ENCODE measurements around the gene GPR173. TPM values are rescaled to one million over a fixed set of nuclear protein-coding genes. Genes with fewer than 3 reads are reported as not detected.

Gene GPR173
- total RNA-seq, 2 experiments from 2014 or later, result 5.4 to 8.7 TPM

DNA sequence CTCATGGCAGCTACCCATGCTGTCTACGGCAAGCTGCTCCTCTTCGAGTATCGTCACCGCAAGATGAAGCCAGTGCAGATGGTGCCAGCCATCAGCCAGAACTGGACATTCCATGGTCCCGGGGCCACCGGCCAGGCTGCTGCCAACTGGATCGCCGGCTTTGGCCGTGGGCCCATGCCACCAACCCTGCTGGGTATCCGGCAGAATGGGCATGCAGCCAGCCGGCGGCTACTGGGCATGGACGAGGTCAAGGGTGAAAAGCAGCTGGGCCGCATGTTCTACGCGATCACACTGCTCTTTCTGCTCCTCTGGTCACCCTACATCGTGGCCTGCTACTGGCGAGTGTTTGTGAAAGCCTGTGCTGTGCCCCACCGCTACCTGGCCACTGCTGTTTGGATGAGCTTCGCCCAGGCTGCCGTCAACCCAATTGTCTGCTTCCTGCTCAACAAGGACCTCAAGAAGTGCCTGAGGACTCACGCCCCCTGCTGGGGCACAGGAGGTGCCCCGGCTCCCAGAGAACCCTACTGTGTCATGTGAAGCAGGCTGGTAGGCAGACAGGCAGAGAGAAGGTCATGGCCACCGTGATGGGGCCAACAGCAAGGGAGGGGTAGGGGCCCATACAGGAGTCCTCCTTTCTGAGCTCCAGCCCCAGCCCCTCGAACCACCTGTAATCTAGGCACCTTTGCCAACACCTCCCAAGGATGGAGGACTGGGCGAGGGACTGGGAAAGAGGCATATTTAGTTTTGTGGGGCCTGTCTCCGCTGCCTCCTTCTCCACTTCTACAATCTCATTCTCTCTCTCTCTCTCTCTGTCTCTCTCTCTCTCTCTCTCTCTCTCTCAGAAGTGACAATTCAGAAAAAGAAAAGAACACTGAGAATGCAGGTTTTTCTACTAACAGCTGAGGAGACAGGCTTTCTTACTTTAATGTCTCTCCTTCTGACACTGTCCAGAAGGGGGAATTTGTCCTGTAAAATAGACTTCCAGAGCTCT is 28.9 kb downstream of the GPR173 start:
- H4K20me1 ChIP-seq (ENCODE audit: insufficient read depth, low read length), result no peaks in the 10 kb centered on the region
- H3K4me3 ChIP-seq (ENCODE audit: low read depth, low read length, poor library complexity, severe bottlenecking), result no peak overlapping the region
- DNase-seq (ENCODE audit: low spot score), result no peak
- no peak for TF ChIP-seq EZH2phosphoT487 (IDR thresholded peaks at IDR 0.05; ENCODE audit: borderline replicate concordance, low read depth, low read length)
- TF ChIP-seq, protein P1, sequence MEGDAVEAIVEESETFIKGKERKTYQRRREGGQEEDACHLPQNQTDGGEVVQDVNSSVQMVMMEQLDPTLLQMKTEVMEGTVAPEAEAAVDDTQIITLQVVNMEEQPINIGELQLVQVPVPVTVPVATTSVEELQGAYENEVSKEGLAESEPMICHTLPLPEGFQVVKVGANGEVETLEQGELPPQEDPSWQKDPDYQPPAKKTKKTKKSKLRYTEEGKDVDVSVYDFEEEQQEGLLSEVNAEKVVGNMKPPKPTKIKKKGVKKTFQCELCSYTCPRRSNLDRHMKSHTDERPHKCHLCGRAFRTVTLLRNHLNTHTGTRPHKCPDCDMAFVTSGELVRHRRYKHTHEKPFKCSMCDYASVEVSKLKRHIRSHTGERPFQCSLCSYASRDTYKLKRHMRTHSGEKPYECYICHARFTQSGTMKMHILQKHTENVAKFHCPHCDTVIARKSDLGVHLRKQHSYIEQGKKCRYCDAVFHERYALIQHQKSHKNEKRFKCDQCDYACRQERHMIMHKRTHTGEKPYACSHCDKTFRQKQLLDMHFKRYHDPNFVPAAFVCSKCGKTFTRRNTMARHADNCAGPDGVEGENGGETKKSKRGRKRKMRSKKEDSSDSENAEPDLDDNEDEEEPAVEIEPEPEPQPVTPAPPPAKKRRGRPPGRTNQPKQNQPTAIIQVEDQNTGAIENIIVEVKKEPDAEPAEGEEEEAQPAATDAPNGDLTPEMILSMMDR (conservative IDR thresholded peaks at IDR 0.05; ENCODE audit: low read length), result no peak
- H3K36me3 ChIP-seq (ENCODE audit: insufficient read depth, low read length), result no peaks in the 10 kb centered on the region
- ChIA-PET CTCF (ENCODE audit: unreplicated experiment) (no interaction called here), POLR2A (interaction anchor here (0.9 kb wide), 1 partner anchor 606 kb away, joined by 3 read pairs; no protein-coding TSS in a partner anchor)
- H3K27ac ChIP-seq (ENCODE audit: low read depth, low read length, poor library complexity, severe bottlenecking), result no peak overlapping the region
- H3K4me1 ChIP-seq (ENCODE audit: insufficient read depth, low read length, poor library complexity, severe bottlenecking), result peaks cover 15% of the 10 kb centered on the region
- no peaks in the 10 kb centered on the region for H3K9me2 ChIP-seq (ENCODE audit: insufficient read depth, low read length)
- H2AFZ ChIP-seq (ENCODE audit: low read length), result no peak overlapping the region
- no peaks in the 10 kb centered on the region for H3K79me2 ChIP-seq (ENCODE audit: insufficient read depth, low read depth, low read length)
- intact Hi-C loops (cut with micrococcal nuclease; ENCODE audit: unreplicated experiment), result no loop called here
- H3K4me2 ChIP-seq (ENCODE audit: low read length), result no peak overlapping the region
- no TSS peak for BruUV-seq (replicated peaks)
- no peaks in the 10 kb centered on the region for H3K9me3 ChIP-seq (ENCODE audit: low read length)

- ChIA-PET POLR2A (interaction anchor here (1.0 kb wide), 1 partner anchor 83 kb away, joined by 3 read pairs; no protein-coding TSS in a partner anchor), CTCF (ENCODE audit: unreplicated experiment) (no interaction called here)
- Histone ChIP-seq H3K9me3 (ENCODE audit: low read length) (no peaks in the 10 kb centered on the region), H3K9me2 (ENCODE audit: insufficient read depth, low read length) (no peaks in the 10 kb centered on the region), H4K20me1 (ENCODE audit: insufficient read depth, low read length) (peaks cover 5% of the 10 kb centered on the region; the same call in 1 of the 2 replicates), H3K4me1 (ENCODE audit: insufficient read depth, low read length, poor library complexity, severe bottlenecking) (peaks cover 14% of the 10 kb centered on the region), H3K79me2 (ENCODE audit: insufficient read depth, low read depth, low read length) (peaks cover 11% of the 10 kb centered on the region; the same call in 1 of the 2 replicates), H3K4me3 (ENCODE audit: low read depth, low read length, poor library complexity, severe bottlenecking) (no peak overlapping the region), H3K4me2 (ENCODE audit: low read length) (no peak overlapping the region), H2AFZ (ENCODE audit: low read length) (no peak overlapping the region), H3K27ac (ENCODE audit: low read depth, low read length, poor library complexity, severe bottlenecking) (no peak overlapping the region), H3K36me3 (ENCODE audit: insufficient read depth, low read length) (no peaks in the 10 kb centered on the region)
- intact Hi-C loops (cut with micrococcal nuclease; ENCODE audit: unreplicated experiment), result no loop called here
- no peak for TF ChIP-seq EZH2phosphoT487 (IDR thresholded peaks at IDR 0.05; ENCODE audit: borderline replicate concordance, low read depth, low read length)
- TF ChIP-seq, protein P1 (conservative IDR thresholded peaks at IDR 0.05; ENCODE audit: low read length), result no peak
- no TSS peak for BruUV-seq (replicated peaks)
- DNase-seq (ENCODE audit: low spot score), result no peak
Measured at GRCh38 chrX:53078943-53079342, 30.4 kb downstream of the GPR173 start.

Measured in OCI-LY7 (cell line).